SK-N-MC (cell line): ENCODE results near the gene TMEM147.

Experiments
- EZH2 ChIP-seq: fragments of 200-600 bp; sonication (generic); IDR thresholded peaks from one replicate; pipeline ENCODE4 v1.6.1; 2017; ENCODE audit warnings: antibody characterized with exemption
- FOXP2 ChIP-seq: optimal IDR thresholded peaks from 2 replicates; pipeline ENCODE3; 2011; ENCODE audit warnings: mild to moderate bottlenecking, moderate library complexity; ENCODE audit not compliant: insufficient read depth; ENCODE audit errors: extremely low read length, control extremely low read depth
- POLR2AphosphoS5 ChIP-seq: IDR thresholded peaks from 2 replicates; pipeline ENCODE4 v1.6.1; 2012; ENCODE audit warnings: mild to moderate bottlenecking, low read depth, low read length, borderline replicate concordance

GRCh38 chr19:35507561-35507960 lies 37.9 kb upstream of the TMEM147 start:
- no peak for TF ChIP-seq EZH2
- no peak for TF ChIP-seq POLR2AphosphoS5
- no peak for TF ChIP-seq FOXP2
